Nucleus accumbens (tissue), 56 donors: ENCODE measurements around the gene STKLD1.

Experiments
- DNase-seq, 56 donors: peaks; one replicate each; lab custom pipeline; 2025; lab: John Stamatoyannopoulos, UW

STKLD1 gene

DNA sequence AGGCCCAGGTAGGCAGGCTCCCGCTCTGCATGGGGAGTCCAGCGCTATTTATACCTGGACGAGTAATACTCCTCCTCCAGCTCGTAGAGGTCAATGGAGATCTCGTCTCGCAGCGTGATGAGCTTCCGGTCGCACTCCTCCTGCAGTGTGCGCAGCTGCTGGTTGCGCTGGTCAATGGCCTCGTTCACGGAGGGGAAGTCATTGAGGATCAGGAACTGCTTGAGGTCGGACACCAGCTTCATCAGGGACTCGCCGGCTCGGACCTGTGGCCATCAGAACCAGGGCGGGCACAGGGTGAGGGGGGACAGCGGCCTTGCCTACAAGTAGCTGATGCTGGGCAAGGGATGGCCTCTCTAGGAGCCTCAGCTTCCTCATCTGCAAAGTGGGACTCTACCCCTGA, 32.1 kb upstream of the STKLD1 start:
- DNase-seq: no peak

DNA sequence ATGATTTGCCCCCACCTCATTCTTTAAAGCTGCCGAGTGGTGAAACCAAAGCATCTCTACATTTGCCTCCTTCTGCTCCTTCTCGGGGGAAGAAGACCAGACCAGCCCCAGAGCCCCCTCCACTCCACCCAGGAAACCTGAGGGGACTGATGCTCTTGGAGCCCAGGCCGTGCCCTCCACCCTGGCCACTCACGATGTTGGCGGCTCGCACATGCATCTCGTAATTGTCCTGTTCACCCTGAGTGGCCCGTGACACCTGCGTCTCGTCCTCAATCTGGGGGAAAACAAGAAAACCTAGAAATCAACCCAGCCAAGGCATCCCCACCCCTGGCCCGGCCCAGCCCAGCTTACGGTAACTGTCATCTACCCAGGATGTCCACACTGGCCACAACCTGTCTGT, 31.2 kb upstream of the STKLD1 start:
- no peak for DNase-seq

DNA sequence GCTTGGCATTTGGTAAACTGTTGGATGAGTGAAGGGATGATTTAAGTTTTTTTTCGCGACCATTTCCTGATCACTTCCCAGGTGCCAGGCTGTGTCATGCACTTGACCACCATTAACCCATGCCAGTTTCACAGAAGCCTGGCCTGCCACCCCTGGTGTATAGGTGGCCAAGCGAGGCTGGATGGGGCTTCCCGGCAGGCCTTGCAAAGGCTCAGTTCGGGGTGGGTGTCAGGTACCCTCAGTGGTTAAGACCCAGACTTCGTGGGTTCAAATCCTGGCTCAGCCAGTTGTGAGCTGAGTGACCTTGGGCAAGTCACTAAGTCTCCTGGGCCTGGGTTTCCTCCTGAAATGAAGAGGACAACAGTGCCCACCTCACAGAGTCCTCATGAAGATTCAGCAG, 30.6 kb upstream of the STKLD1 start:
- no peak for DNase-seq

DNA sequence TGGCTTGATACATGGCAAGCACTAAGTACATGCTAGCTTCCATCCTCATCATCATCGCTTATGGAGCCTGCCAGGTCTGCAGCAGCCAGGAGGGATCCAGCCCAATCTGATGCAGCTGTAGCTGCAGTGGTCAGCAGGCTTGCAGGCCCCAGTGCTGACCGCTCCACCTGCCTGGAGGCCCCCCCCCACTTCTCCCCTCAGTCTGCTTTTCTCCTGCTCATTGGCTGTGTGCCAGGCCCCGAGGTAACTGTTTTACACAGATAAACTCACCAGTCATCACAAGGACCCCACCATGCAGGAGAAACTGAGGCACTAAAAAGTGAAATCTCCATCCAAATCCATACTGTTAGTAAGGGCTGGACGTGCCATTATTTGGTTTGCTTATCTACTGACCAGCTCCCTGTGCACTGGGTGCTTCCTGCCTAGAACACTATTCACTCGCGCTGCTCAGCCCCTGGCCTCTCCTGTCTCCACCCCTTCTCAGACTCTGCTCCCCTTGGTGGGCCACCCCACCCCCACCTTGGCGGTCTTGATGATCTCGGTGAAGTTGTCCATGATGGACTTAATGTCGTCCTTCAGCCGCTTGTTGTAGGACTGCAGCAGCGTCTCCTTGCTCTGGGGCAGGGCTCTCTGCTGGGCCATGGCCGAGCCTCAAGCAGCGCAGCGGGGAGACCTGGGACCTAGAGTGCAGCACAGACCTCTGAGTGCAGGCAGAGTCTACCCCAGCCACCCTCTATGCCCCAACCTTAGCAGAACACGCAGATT, 30.0 kb upstream of the STKLD1 start:
- DNase-seq: no peak

DNA sequence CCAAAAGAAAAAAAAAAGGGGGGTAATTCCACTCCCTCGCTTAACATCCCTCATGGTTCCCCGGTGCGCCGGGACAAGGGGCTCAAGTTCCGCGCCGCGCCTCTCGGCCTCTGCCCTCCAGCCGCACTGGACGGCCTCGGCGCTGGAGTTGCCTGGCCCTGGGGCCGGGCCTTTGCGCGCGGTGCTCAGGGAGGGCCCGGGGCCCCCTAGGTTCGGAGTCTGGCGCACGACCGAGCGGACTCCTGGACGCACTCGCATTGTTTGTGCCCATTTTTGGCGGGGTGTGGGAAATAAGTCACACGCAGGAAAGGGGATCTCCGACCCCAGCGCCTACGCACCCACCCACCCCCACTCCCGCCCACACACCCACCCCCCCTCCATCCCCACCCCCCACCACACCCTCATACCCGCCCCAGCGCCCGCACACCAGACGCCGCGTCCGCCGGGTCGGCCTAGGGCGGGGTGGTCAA, 28.6 kb upstream of the STKLD1 start:
- peak in 5 of 56 donors; percentile 47 to 63 (median 55) for DNase-seq

DNA sequence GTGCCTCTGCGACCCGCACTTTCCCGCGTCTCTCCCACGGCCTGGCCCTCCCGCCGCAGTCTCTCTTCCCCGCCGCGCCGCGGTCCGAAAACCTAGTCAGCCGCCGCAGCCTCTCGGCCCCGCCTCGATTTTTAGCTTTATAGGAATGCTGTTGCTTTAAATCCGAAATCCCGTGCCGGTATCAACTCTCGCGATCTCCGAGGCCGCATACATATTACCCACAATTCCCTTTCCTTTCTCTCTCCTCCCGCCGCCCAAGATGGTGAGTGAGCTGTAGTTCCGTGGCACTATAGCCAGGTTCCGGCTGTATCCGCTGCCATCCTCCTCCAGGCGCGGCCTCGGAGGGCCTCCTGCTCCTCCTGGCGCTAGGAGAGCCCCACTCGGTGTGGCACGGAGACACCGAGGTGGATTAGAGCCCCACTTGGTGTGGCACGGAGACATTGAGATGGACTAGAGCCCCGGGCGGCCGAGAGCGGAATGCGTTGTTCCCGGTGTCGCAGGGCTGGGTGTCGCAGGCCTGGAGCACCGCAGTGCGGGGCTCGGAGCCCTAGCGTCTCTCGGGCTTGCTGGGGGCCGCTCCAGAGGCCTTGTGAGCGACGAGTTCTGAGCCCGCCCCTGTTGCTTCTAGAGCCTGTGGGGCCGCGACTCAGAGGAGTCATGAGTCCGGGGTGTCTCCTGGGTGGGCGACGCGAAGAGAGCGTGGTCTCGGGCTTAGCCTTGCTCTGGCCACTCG, 28.0 kb upstream of the STKLD1 start, which contains the start of the genes MED22 and RPL7A:
Gene MED22, minus strand, starts transcription at position 147 of the 733 bp plus-strand sequence. CDS start 1,469 bp downstream, outside the sequence.
Gene RPL7A, plus strand, starts transcription at position 234 of the 733 bp plus-strand sequence. Its CDS starts 26 bp downstream, at position 260.
- DNase-seq: peak in 55 of 56 donors; percentile 43 to 94 (median 82)

DNA sequence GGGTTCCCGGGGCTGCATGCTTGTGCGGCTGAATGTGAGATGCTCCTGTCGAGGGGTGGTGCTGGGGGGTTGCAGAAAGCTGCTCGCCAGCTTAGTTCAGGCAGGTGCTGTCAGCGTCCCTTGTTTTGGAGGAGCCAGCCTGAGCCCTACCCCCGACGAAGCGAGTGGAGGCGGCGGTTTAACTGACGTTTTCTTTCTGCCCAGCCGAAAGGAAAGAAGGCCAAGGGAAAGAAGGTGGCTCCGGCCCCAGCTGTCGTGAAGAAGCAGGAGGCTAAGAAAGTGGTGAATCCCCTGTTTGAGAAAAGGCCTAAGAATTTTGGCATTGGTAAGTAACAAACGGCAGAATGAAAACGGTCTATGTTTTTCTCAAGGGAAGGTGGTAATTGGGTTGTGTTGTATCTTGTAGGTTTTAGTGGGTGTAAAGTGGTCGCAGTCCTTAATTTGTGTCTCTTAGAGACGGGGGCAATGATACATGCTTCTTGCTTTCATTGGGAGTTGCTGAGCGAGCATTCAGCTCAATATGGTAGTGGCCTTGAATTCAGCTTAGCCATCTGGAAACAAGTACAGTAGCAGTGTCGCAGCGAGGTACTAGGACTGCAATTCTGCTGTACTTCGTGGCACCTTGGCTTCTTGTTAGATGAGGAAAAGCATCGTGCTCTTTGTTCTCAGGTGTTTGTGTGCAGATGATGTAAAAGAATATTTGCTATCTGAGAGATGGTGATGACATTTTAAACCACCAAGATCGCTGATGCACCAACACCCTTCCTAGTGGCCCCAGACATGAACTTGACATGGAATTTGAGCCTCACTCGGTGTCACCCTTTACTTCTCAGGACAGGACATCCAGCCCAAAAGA, 27.2 kb upstream of the STKLD1 start:
- peak in 1 of 56 donors; percentile 36 for DNase-seq

DNA sequence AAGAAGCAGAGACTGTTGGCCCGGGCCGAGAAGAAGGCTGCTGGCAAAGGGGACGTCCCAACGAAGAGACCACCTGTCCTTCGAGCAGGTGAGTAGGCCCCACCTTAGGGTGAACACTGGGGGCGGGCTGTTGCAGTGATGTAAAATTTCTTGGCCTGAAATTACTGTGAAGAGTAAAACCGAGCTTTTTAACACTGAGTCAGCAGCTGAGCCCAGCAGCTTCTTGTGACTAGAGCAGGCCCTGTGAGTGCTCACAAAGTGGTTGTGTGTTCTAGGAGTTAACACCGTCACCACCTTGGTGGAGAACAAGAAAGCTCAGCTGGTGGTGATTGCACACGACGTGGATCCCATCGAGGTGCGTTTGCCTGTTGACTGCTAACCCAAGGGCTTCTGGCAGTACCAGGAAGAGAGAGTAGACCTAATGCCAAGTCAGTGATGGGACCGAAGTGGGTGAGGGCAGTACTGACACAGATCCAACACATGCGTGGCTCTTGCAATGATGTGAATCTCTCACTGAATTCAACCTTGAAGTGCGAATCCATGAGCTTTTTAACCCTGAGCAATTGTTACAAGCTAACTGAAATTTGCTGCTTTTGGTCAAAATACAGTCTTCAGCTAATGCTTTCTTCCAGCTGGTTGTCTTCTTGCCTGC, 26.1 kb upstream of the STKLD1 start:
- no peak for DNase-seq

DNA sequence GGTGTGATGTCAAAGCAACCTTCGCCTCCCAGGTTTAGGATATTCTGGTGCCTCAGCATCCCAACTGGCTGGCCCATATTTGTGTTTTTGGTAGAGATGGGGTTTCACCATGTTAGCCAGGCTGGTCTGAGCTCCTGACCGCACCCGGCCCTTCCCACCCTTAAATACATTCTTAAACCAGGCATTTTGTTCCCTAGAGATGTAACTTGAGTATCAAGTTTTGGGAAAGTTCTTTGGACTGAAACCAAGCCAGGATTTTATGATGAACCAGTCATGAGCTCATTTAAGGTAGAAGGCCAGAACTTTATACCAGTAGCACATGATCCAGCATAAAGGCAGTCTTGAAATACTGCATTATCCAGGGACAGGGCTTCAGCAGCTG, 24.6 kb upstream of the STKLD1 start:
- no peak for DNase-seq

DNA sequence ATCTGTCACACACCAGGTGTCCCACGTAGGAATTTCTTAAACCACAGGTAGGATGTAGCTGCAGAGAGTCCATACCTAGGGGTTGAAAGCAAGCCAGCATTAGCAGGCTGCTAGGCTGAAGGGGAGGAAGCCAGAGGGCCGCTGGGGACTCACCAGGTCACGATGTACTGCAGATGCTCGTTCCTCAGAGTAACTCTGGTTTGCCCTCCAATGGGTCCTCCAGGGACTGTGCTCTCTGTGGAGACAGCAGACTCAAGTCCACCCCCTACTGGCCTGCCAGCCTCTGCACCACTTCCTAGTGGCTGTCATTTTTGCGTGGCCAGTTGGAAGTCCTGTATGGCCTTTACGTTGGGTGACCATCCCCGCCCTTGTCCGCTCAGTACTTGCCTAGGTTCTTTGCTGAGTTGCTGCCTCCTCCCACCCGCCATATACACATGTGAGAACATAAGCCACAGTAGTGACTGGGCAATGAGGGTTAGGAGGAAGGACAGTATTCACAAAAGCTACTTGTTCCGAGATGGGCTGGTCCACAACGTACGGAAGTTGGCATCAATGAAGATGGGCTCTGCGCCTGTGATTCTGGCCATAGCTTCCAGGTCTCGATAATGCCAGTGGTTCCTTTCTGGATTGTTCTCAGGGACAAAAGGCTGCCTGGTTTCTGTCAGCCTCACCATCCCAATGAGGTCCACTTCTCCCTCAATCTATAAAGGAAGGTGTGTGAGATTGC, 24.1 kb upstream of the STKLD1 start:
- DNase-seq: peak in 2 of 56 donors; percentile 7 to 37

DNA sequence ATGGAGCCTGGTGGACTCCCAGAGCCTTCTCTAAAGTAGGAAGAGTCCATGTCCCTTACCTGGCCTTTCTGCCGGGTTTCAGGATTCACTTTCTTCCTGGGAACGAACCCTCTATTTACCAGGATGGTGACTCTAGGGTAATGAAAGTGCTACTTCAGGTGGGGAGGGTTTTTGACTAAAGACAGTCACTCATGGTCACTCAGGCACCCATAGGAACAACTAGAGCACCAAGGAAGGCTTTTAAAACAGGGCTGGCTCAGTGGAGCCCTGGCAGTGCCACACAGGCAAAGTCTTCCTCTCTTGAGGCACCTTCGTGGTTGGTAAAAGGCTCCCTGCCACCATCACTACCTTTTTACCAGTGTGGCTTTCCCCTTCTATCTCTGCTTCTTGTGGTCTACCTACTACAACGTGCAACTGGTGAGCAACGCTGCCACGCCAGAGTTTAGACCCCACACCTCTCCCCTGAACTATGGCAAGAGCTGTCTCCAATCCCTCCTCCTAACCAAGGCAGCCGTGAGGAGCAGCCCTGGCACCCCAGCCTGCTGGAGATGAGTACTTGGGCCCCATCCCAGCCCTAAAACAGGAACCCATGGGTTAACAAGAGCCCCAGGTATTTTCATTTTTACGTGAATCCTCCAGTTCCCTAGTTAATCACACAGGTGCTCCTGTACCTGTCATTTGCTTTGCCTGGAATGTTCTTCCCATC, 23.4 kb upstream of the STKLD1 start:
- no peak for DNase-seq

DNA sequence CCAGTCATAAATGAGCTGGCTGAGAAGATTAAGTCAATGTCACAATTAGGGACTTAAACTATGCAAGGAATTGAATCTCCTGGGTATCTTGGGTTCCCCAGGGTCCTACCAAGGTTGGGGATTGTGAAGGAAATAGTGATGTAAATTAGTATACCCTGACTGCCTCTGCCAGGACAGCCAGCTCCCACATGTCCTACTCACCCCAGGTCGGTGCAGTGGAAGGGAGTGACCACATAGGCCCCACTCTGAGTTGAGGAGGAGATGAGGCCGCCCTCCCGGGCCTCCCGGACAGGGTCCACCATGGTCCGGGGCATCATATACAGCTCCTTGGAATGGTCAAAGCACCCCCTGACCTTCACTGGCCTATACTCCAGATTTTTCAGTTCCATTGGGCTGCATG, 22.6 kb upstream of the STKLD1 start:
- DNase-seq: no peak

DNA sequence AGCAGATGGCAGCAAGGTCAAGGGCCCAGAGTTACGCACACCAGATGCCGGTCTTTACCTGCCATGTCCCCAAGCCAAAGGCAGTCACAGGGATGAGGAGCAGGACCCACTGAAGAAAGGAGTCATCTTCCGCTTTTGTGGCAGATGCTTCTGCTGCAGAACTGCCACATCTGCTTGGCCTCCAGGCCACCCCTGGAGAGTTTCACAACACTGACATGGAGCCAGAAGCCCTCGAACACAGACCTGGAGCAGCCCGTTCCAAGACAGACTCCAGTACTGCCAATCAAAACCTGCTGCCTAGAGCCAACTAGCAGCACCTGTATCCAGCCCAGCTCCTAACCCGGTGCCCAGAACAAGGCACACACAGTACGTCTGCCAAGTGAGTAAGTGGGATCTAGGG, 21.4 kb upstream of the STKLD1 start:
- DNase-seq: no peak

DNA sequence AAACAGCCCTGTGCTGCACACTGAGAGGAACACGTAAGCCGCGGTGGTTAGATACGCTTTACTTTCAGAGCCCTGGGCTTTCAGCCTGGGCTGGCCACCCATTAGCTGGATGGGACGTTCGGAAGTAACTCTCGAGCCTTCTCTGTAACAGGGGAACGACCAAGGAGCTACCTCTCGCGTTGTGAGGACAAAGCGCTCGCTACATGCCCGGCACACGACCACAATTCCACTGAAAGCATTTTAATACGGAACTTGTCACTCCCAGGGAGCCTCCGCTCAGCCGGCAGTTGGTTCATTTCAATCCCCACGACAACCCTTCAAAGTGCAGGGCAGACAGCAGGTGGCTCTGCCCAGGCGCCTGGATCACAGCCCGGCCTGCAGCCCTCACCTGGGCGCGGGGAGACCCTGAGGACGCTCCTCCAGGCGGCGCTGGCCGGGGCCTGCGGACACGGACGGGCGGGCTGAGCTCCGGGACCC, 20.2 kb upstream of the STKLD1 start:
- peak in 1 of 56 donors; percentile 69 for DNase-seq

DNA sequence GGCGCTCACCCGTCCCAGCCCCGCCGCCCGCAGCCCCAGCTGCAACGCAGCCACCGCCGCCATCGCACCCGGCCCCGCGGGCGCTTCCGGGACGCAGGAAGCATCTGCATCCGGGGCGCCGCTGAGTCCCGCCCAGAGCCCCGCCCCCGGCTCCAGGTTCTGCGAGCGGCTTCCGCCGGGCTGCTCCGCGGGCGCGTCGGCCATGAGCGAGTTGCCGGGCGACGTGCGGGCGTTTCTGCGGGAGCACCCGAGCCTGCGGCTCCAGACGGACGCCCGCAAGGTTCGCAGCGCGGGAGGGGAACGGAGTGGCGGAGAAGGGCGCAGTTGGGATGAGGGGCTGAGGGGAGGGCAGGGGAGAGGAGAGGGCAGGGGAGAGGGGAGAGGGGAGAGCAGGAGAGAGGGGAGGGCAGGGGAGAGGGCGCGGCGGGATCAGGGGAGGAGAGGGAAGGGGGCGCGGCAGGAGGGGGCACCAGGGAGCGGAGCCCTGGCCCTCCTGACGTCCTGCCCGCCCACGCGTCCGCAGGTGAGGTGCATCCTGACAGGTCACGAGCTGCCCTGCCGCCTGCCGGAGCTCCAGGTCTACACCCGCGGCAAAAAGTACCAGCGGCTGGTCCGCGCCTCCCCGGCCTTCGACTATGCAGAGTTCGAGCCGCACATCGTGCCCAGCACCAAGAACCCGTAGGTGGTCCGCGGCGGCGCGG, 19.6 kb upstream of the STKLD1 start, which contains the start of the genes SURF1 and SURF2:
Gene SURF1, minus strand, starts transcription at position 97 of the 701 bp plus-strand sequence. Its CDS starts 34 bp downstream, at position 63.
Gene SURF2, plus strand, starts transcription at position 160 of the 701 bp plus-strand sequence. Its CDS starts 43 bp downstream, at position 203.
- DNase-seq: peak in 54 of 56 donors; percentile 13 to 90 (median 70)

DNA sequence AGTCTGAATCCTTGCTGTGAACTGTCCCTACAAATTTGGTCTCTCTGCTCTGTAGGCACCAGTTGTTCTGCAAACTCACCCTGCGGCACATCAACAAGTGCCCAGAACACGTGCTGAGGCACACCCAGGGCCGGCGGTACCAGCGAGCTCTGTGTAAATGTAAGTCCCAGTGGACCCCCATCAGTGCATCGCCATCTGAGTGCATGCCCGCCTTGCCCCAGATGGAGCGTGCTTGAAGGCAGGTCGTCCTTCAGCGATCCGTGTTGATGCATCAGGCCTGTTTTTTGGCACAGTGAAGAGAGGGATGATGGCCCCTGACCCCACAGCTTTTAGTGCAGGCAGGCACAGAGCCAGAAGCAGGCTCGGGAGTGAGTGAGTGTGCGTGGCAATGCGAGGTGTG, 18.5 kb upstream of the STKLD1 start:
- DNase-seq: no peak

DNA sequence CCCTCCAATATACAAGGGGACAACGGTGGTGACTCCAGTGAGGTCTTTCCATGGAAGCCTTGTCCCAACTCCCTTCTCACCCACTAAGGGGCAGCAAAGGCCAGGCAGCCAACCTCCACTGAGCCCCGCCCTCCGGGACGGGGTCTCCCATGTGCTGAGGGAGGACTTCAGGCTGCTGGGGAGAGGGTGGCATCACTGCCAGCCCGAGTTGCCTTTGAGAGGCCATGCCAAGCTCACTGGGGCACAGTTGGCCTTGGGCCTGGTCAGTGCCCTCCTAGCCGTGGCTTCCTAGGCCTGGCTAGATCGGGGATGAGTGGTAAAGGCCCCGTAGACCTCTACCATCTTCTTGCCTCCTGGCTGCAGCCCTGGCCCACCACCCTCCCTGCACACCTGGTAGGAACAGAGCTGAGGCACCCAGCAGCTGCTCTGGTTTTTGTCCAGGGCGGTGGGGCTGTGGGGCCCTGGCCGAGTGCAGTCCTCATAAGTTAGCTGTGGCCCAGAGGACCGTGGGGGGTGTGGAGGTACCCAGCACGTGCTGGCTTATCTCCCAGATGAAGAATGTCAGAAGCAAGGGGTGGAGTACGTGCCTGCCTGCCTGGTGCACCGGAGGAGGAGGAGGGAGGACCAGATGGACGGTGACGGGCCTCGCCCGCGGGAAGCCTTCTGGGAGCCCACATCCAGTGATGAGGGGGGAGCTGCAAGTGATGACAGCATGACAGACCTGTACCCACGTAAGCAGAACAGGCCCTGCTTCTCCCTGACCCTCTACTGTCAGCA, 16.6 kb upstream of the STKLD1 start:
- peak in 1 of 56 donors; percentile 5 for DNase-seq
